HEK293 (cell line): ENCODE results near the gene POC5.
"Not testable (repeated sequence)": the region's sequence is repeated elsewhere in the genome, so short reads cannot be mapped to it uniquely, and the experiment has no call there.

Experiments
- PBX3 ChIP-seq: sonication (generic); formaldehyde crosslinking; IDR thresholded peaks from 2 replicates; pipeline ENCODE4 v1.8.1; 2022; ENCODE audit warnings: mild to moderate bottlenecking, moderate library complexity, missing genetic modification reagents
- REPIN1 ChIP-seq: fragments of 450-650 bp; formaldehyde crosslinking; IDR thresholded peaks from 2 replicates; pipeline ENCODE4 v1.5.1; 2017; ENCODE audit warnings: missing biosample characterization, missing genetic modification characterization, low read depth
- ZBTB10 ChIP-seq: fragments of 450-650 bp; formaldehyde crosslinking; IDR thresholded peaks from 2 replicates; pipeline ENCODE4 v1.5.1; 2016; ENCODE audit warnings: missing biosample characterization, missing genetic modification characterization
- ZNF140 ChIP-seq: fragments of 450-650 bp; formaldehyde crosslinking; IDR thresholded peaks from 2 replicates; pipeline ENCODE4 v1.5.1; 2016; ENCODE audit warnings: missing biosample characterization, missing genetic modification characterization
- ZNF324 ChIP-seq: fragments of 450-650 bp; formaldehyde crosslinking; IDR thresholded peaks from 2 replicates; pipeline ENCODE4 v1.5.1; 2016; ENCODE audit warnings: missing biosample characterization, missing genetic modification characterization
- ZNF366 ChIP-seq: fragments of 450-650 bp; formaldehyde crosslinking; conservative IDR thresholded peaks from 2 replicates; pipeline ENCODE4 v1.5.1; 2016; ENCODE audit warnings: missing biosample characterization, missing genetic modification characterization
- ZNF501 ChIP-seq: fragments of 450-650 bp; formaldehyde crosslinking; IDR thresholded peaks from 2 replicates; pipeline ENCODE4 v1.5.1; 2016; ENCODE audit warnings: missing biosample characterization, missing genetic modification characterization
- ZNF660 ChIP-seq: fragments of 450-650 bp; IDR thresholded peaks from 2 replicates; pipeline ENCODE4 v1.5.1; 2018; ENCODE audit warnings: missing biosample characterization, mild to moderate bottlenecking, missing genetic modification characterization
- ZNF707 ChIP-seq: fragments of 450-650 bp; formaldehyde crosslinking; IDR thresholded peaks from 2 replicates; pipeline ENCODE4 v1.5.1; 2016; ENCODE audit warnings: missing biosample characterization, missing genetic modification characterization
- ZNF792 ChIP-seq: fragments of 450-650 bp; formaldehyde crosslinking; IDR thresholded peaks from 2 replicates; pipeline ENCODE4 v1.5.1; 2016; ENCODE audit warnings: missing biosample characterization, missing genetic modification characterization
- TF ChIP-seq, protein P1 (sequence below): fragments of 450-650 bp; formaldehyde crosslinking; IDR thresholded peaks from 2 replicates; pipeline ENCODE4 v1.5.1; 2016; ENCODE audit warnings: missing biosample characterization, missing genetic modification characterization
- TF ChIP-seq, protein P2 (sequence below): fragments of 450-650 bp; formaldehyde crosslinking; IDR thresholded peaks from 2 replicates; pipeline ENCODE4 v1.5.1; 2016; ENCODE audit warnings: missing biosample characterization, missing genetic modification characterization

DNA sequence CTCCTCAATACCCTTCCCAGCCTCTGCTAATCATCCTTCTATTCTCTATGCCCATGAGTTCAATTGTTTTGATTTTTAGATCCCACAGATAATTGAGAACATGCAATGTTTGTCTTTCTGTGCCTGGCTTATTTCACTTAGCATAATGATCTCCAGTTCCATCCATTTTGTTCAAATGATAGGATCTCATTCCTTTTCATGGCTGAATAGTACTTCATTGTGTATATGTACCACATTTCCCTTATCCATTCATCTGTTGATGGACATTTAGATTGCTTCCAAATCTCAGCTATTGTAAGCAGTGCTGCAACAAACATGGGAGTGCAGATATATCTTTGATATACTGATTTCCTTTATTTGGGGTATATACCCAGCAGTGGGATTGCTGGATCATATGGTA is 9.0 kb upstream of the POC5 start:
- TF ChIP-seq ZNF707 (tag by site-specific recombination); ZNF792; REPIN1 (tag by site-specific recombination); PBX3 (CRISPR knock-in tag); ZNF324 (tag by site-specific recombination); ZNF660 (tag by site-specific recombination); ZNF366; ZNF140 (tag by site-specific recombination); ZBTB10; ZNF501 (tag by site-specific recombination): not testable (repeated sequence)
- TF ChIP-seq, protein P1, sequence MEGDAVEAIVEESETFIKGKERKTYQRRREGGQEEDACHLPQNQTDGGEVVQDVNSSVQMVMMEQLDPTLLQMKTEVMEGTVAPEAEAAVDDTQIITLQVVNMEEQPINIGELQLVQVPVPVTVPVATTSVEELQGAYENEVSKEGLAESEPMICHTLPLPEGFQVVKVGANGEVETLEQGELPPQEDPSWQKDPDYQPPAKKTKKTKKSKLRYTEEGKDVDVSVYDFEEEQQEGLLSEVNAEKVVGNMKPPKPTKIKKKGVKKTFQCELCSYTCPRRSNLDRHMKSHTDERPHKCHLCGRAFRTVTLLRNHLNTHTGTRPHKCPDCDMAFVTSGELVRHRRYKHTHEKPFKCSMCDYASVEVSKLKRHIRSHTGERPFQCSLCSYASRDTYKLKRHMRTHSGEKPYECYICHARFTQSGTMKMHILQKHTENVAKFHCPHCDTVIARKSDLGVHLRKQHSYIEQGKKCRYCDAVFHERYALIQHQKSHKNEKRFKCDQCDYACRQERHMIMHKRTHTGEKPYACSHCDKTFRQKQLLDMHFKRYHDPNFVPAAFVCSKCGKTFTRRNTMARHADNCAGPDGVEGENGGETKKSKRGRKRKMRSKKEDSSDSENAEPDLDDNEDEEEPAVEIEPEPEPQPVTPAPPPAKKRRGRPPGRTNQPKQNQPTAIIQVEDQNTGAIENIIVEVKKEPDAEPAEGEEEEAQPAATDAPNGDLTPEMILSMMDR (tag by site-specific recombination): not testable (repeated sequence)
- TF ChIP-seq, protein P2, sequence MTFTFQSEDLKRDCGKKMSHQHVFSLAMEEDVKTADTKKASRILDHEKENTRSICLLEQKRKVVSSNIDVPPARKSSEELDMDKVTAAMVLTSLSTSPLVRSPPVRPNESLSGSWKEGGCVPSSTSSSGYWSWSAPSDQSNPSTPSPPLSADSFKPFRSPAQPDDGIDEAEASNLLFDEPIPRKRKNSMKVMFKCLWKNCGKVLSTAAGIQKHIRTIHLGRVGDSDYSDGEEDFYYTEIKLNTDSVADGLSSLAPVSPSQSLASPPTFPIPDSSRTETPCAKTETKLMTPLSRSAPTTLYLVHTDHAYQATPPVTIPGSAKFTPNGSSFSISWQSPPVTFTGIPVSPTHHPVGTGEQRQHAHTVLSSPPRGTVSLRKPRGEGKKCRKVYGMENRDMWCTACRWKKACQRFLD (tag by site-specific recombination): not testable (repeated sequence)
